Smooth muscle cell (in vitro differentiated cells): ENCODE measurements around the gene QRICH2. TPM values are rescaled to one million over a fixed set of nuclear protein-coding genes. Genes with fewer than 3 reads are reported as not detected.

ENCODE experiments used
- DNase-seq: peaks from one replicate; lab custom pipeline; 2025; ENCODE audit not compliant: unreplicated experiment; lab: John Stamatoyannopoulos, UW
- H2AFZ ChIP-seq: fragments of 200-600 bp; sonication (generic); 2 replicates; pipeline ENCODE4 v1.6.0; 2016; ENCODE audit warnings: antibody characterized with exemption, low read depth, mild to moderate bottlenecking
- H3F3A ChIP-seq: fragments of 200-600 bp; sonication (generic); 2 replicates; pipeline ENCODE4 v1.6.0; 2017; ENCODE audit warnings: antibody characterized with exemption, low read depth
- H3K27ac ChIP-seq: fragments of 200-600 bp; sonication (generic); 2 replicates; pipeline ENCODE4 v1.5.1; 2016; ENCODE audit warnings: low read depth, mild to moderate bottlenecking
- H3K27me3 ChIP-seq: fragments of 200-600 bp; sonication (generic); 2 replicates; pipeline ENCODE4 v1.6.1; 2016; ENCODE audit warnings: low read depth, mild to moderate bottlenecking
- H3K36me3 ChIP-seq: fragments of 200-600 bp; sonication (generic); 2 replicates; pipeline ENCODE4 v1.5.1; 2016; ENCODE audit warnings: low read depth
- H3K4me1 ChIP-seq: fragments of 200-600 bp; sonication (generic); 2 replicates; pipeline ENCODE4 v1.5.1; 2016; ENCODE audit warnings: low read depth
- H3K4me2 ChIP-seq: fragments of 200-600 bp; sonication (generic); 2 replicates; pipeline ENCODE4 v1.6.0; 2016; ENCODE audit warnings: mild to moderate bottlenecking
- H3K4me3 ChIP-seq: fragments of 200-600 bp; sonication (generic); 2 replicates; pipeline ENCODE4 v1.5.1; 2016; ENCODE audit warnings: mild to moderate bottlenecking
- H3K79me2 ChIP-seq: fragments of 200-600 bp; sonication (generic); 2 replicates; pipeline ENCODE4 v1.6.0; 2016; ENCODE audit warnings: low read depth, mild to moderate bottlenecking
- H3K9ac ChIP-seq: fragments of 200-600 bp; sonication (generic); 2 replicates; pipeline ENCODE4 v1.6.0; 2016; ENCODE audit warnings: low read depth
- H3K9me3 ChIP-seq: fragments of 200-600 bp; sonication (generic); replicated peaks from 2 replicates; pipeline ENCODE4 v1.5.1; 2016; ENCODE audit warnings: low read depth
- H4K20me1 ChIP-seq: fragments of 200-600 bp; sonication (generic); 2 replicates; pipeline ENCODE4 v1.6.0; 2016; ENCODE audit warnings: low read depth
- WGBS: methylation state at CpG from one replicate; pipeline ENCODE4 v1.1.7; 2016; ENCODE audit warnings: low lambda C conversion rate; 5-methylcytosine and 5-hydroxymethylcytosine counted together
- polyA plus RNA-seq: library from polyadenylated mRNA; unstranded; fragments of >200 nt; fragmentation: Nextera tagmentation; extraction: Ambion mirVana; gene quantifications from 2 replicates; pipeline ENCODE4 v1.2.1, GENCODE V29; 2016
- total RNA-seq: library from RNA; depleted of rRNA; stranded (reverse); fragments of >200 nt; gene quantifications from 2 replicates; pipeline ENCODE4 v1.2.3, GENCODE V29; 2014
- TF ChIP-seq, protein P1 (sequence below): fragments of 200-600 bp; sonication (generic); IDR thresholded peaks from 2 replicates; pipeline ENCODE4 v1.5.1; 2017; ENCODE audit warnings: borderline replicate concordance, mild to moderate bottlenecking, antibody characterized with exemption; ENCODE audit not compliant: insufficient read depth, poor library complexity, severe bottlenecking

QRICH2 gene, protein sequence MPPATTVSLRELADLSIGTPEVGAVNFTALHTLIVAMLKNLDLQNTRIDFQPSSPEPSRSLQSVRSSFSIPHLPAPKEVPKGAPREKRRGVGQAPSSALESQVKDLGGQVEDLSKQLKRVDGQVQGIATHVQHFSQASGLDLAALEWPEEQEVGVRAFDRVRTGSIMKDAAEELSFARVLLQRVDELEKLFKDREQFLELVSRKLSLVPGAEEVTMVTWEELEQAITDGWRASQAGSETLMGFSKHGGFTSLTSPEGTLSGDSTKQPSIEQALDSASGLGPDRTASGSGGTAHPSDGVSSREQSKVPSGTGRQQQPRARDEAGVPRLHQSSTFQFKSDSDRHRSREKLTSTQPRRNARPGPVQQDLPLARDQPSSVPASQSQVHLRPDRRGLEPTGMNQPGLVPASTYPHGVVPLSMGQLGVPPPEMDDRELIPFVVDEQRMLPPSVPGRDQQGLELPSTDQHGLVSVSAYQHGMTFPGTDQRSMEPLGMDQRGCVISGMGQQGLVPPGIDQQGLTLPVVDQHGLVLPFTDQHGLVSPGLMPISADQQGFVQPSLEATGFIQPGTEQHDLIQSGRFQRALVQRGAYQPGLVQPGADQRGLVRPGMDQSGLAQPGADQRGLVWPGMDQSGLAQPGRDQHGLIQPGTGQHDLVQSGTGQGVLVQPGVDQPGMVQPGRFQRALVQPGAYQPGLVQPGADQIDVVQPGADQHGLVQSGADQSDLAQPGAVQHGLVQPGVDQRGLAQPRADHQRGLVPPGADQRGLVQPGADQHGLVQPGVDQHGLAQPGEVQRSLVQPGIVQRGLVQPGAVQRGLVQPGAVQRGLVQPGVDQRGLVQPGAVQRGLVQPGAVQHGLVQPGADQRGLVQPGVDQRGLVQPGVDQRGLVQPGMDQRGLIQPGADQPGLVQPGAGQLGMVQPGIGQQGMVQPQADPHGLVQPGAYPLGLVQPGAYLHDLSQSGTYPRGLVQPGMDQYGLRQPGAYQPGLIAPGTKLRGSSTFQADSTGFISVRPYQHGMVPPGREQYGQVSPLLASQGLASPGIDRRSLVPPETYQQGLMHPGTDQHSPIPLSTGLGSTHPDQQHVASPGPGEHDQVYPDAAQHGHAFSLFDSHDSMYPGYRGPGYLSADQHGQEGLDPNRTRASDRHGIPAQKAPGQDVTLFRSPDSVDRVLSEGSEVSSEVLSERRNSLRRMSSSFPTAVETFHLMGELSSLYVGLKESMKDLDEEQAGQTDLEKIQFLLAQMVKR (N-terminal part only)
- total RNA-seq (1.2 TPM in 2 replicates), polyA plus RNA-seq (1.1 and 1.5 TPM in 2 replicates)

DNA sequence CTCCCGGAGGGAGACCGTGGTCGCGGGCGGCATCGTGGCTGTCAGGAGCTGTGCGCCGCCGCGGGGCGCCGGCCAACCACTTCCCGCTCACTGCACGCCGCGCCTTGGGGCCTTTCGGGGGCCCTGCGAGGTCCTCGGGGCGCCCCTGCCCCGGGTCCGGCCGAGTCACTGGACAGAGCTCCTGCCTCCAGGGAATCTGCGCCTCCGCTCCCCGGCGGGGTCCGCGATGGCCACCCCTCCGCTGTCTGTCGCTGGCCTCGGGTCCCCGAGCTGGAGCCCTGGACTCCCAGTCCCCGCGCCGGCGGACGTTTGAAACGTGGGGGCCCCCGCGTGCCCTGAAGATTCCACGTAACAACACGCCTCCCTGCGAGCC lies at the start of gene QRICH2:
Gene QRICH2, minus strand, starts transcription at position 311 of the 373 bp plus-strand sequence. Its CDS starts 278 bp downstream, at position 33.
- WGBS, result 97% methylated on average over 18 of the region's 44 CpGs
- H3K79me2 ChIP-seq, result no peaks in the 10 kb centered on the region
- H3K4me2 ChIP-seq, result no peak within 1 kb of the TSS
- TF ChIP-seq, protein P1, sequence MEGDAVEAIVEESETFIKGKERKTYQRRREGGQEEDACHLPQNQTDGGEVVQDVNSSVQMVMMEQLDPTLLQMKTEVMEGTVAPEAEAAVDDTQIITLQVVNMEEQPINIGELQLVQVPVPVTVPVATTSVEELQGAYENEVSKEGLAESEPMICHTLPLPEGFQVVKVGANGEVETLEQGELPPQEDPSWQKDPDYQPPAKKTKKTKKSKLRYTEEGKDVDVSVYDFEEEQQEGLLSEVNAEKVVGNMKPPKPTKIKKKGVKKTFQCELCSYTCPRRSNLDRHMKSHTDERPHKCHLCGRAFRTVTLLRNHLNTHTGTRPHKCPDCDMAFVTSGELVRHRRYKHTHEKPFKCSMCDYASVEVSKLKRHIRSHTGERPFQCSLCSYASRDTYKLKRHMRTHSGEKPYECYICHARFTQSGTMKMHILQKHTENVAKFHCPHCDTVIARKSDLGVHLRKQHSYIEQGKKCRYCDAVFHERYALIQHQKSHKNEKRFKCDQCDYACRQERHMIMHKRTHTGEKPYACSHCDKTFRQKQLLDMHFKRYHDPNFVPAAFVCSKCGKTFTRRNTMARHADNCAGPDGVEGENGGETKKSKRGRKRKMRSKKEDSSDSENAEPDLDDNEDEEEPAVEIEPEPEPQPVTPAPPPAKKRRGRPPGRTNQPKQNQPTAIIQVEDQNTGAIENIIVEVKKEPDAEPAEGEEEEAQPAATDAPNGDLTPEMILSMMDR, result no peak
- DNase-seq, result no peak
- H3K36me3 ChIP-seq, result no peaks in the 10 kb centered on the region
- no peaks in the 10 kb centered on the region for H3K4me1 ChIP-seq
- H2AFZ ChIP-seq, result no peak within 1 kb of the TSS
- no peaks in the 10 kb centered on the region for H3F3A ChIP-seq
- no peak within 1 kb of the TSS for H3K4me3 ChIP-seq
- H4K20me1 ChIP-seq, result no peaks in the 10 kb centered on the region
- no peak within 1 kb of the TSS for H3K27ac ChIP-seq
- no peaks in the 10 kb centered on the region for H3K9me3 ChIP-seq
- H3K9ac ChIP-seq, result no peak within 1 kb of the TSS
- H3K27me3 ChIP-seq, result no peaks in the 10 kb centered on the region

DNA sequence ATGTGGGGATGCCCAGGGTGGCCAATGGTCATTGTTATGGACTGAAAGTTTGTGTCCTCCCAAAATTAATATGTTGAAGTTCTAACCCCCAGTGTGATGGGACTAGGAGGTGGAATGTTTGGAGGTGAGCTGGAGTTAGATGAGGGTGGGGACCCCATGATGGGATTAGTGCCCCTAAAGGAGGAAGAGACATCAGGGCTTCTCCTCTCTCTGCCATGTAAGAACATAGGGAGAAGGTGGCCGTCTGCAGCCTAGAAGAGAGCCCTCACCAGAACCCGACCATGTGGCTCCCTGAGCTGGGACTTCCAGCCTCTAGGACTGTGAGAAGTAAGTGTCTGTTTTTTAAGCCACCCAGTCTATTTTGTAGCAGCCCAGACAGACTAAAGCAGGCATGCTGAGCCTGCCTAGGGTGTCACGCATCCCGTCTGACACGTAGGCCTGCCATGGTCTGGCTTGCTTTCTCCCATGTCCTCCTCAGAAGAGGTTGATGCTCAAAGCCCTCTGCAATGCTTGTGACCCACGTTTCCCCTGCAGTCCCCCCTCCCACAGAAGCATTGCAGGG lies 49.6 kb upstream of the QRICH2 start:
- no peak overlapping the region for H3K4me2 ChIP-seq
- H3K4me3 ChIP-seq, result no peak overlapping the region
- H3K79me2 ChIP-seq, result peaks cover 5% of the 10 kb centered on the region
- TF ChIP-seq, protein P1, result no peak
- H3K27ac ChIP-seq, result no peak overlapping the region
- H3K9me3 ChIP-seq, result no peaks in the 10 kb centered on the region
- no peaks in the 10 kb centered on the region for H4K20me1 ChIP-seq
- H3K9ac ChIP-seq, result no peak overlapping the region
- no peak overlapping the region for H2AFZ ChIP-seq
- H3K4me1 ChIP-seq, result no peaks in the 10 kb centered on the region
- WGBS, result 86% methylated on average over 6 of the region's 6 CpGs
- no peaks in the 10 kb centered on the region for H3K36me3 ChIP-seq
- H3F3A ChIP-seq, result peaks cover 3% of the 10 kb centered on the region
- no peaks in the 10 kb centered on the region for H3K27me3 ChIP-seq
- no peak for DNase-seq

DNA sequence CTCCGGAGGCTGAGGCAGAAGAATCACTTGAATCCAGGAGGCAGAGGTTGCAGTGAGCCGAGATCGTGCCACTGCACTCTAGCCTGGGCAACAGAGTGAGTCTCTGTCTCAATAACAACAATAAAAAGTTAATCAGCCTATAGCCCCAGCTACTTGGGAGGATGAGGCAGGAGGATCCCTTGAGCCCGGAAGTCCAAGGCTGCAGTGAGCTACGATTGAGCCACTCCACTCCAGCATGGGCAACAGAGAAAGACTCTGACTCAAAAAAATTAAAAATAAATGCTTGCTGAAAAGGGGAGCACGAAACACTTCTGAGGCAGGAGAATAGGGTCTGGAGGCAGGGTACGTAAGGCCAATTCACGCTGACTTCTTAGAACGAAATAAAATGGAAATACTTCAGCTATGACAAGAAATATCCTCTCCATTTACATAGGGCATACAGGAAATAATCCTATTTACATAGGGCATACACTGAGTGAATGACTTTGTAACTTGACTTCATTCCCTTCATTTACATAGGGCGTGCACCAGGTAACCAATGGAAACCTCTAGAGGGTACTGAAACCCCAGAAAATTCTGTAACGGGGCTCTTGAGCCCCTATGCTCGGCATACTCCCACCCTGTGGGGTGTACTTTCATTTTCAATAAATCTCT lies 48.9 kb upstream of the QRICH2 start:
- no peak overlapping the region for H2AFZ ChIP-seq

More for the DNA sequence above, 48.9 kb upstream of the QRICH2 start:
- Histone ChIP-seq H3K27me3 (no peaks in the 10 kb centered on the region), H3K4me1 (no peaks in the 10 kb centered on the region), H4K20me1 (no peaks in the 10 kb centered on the region), H3K4me2 (no peak overlapping the region), H3K36me3 (no peaks in the 10 kb centered on the region), H3K9ac (no peak overlapping the region), H3K27ac (no peak overlapping the region), H3F3A (peaks cover 3% of the 10 kb centered on the region), H3K79me2 (peaks cover 12% of the 10 kb centered on the region), H3K4me3 (no peak overlapping the region), H3K9me3 (no peaks in the 10 kb centered on the region)
- WGBS, result 87% methylated on average over 12 of the region's 12 CpGs
- TF ChIP-seq, protein P1, result no peak
- DNase-seq, result no peak
